Activated CD8-positive, alpha-beta T cell treated with anti-CD3 and anti-CD28 coated beads, Interleukin-2, amount 10 ng/mL, durations not matched to agents 7 days and 5 days (primary cell): Measurements from ENCODE around the gene KLHL33. TPM values are rescaled to one million over a fixed set of nuclear protein-coding genes. Genes with fewer than 3 reads are reported as not detected.

ENCODE experiments used
- ATAC-seq: fragments of 150-1000 bp; cut with Tn5 transposase; one replicate; pipeline ENCODE4 v1.10.0; 2021; ENCODE audit warnings: moderate library complexity
- CTCF ChIA-PET: fragments of 350-600 bp; sonication (Branson Sonifier 250); formaldehyde crosslinking; loops from one replicate; lab custom pipeline; 2021; ENCODE audit warnings: antibody characterized with exemption; lab: Charles Lee
- POLR2A ChIA-PET: fragments of 350-600 bp; sonication (Branson Sonifier 250); formaldehyde crosslinking; loops from one replicate; lab custom pipeline; 2021; ENCODE audit warnings: antibody characterized with exemption; lab: Charles Lee
- DNase-seq: peaks from one replicate; pipeline ENCODE4 v3.0.0-alpha.2; 2020
- H3K27ac Mint-ChIP-seq: one replicate; pipeline ENCODE4 v1.8.0; 2021; ENCODE audit warnings: mild to moderate bottlenecking, mixed read lengths
- H3K27me3 Mint-ChIP-seq: one replicate; pipeline ENCODE4 v1.8.0; 2021; ENCODE audit warnings: low read depth, mixed read lengths
- H3K36me3 Mint-ChIP-seq: one replicate; pipeline ENCODE4 v1.8.0; 2021; ENCODE audit warnings: low read depth, mixed read lengths
- H3K4me1 Mint-ChIP-seq: one replicate; pipeline ENCODE4 v1.8.0; 2021; ENCODE audit warnings: low read depth, mixed read lengths
- H3K4me3 Mint-ChIP-seq: one replicate; pipeline ENCODE4 v1.8.0; 2021; ENCODE audit warnings: mild to moderate bottlenecking, mixed read lengths
- H3K9me3 Mint-ChIP-seq: one replicate; pipeline ENCODE4 v1.8.0; 2022; ENCODE audit warnings: mixed read lengths; ENCODE audit not compliant: insufficient read depth
- total RNA-seq, 2 experiments: library from RNA; stranded (reverse); gene quantifications; one replicate each; pipeline ENCODE4 v1.2.3, GENCODE V29; 2021

Gene KLHL33, protein sequence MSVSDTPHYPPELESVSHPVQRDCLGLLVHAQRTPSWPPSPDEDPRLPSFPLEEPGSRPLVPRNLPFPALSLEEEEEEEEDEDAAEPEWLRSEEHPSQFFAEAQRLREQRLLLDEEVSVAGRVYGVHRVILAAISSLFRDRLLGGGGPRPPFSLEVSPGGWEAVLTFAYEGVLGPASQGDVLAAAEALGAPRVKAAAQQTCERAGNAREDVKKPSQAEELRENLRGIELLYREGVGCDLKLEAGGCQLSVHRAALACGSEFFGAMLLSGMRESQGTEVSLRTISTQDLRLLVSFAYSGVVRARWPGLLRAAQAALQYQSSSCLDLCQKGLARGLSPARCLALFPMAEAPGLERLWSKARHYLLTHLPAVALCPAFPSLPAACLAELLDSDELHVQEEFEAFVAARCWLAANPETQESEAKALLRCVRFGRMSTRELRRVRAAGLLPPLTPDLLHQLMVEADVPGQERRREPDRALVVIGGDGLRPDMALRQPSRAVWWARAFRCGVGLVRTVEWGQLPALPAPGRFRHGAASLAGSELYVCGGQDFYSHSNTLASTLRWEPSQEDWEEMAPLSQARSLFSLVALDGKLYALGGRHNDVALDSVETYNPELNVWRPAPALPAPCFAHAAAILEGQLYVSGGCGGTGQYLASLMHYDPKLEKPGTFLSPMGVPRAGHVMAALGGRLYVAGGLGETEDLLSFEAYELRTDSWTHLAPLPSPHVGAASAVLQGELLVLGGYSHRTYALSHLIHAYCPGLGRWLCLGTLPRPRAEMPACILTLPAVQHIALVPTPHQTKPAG
- total RNA-seq = 1 to 10 TPM; 2.4 to 2.7 TPM

DNA sequence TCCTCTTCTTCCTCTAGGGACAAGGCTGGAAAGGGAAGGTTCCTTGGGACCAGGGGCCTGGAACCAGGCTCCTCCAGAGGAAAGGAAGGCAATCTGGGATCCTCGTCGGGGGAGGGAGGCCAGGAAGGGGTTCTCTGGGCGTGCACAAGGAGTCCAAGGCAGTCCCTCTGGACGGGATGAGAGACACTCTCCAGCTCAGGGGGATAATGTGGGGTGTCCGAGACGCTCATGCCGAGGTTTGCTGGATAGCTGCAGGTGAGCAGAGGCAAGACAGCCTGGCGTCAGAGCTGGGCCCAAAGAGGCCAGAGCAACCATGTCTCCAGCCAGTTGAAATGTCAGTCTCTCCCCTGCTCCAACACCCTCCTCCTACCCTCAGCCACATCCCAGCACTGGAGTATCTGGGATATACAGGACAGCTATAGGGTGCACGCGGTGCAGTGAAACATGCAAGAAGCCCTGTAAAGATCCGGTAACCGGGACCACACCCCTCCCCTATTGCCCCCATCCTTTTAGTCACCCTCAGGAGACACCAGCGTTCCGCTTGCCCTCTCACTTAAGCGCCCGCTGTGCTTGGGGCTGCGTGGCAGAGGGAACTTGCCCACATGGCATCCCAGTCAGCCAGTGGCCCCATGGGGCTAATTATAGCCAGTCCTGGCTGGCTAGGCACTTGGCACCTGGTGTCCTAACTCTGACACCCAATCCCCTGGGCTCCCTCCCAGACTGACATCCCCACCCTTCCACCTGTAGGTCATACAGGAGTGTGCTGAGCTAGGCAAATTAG is at the start of gene KLHL33:
Gene KLHL33 (minus strand): TSS at position 585 of the 781 bp plus-strand sequence. CDS start 355 bp downstream, at position 230.
- CTCF ChIA-PET = interaction anchor here (1.2 kb wide), 1 partner anchor 20 kb away, joined by 4 read pairs; no protein-coding TSS in a partner anchor

DNA sequence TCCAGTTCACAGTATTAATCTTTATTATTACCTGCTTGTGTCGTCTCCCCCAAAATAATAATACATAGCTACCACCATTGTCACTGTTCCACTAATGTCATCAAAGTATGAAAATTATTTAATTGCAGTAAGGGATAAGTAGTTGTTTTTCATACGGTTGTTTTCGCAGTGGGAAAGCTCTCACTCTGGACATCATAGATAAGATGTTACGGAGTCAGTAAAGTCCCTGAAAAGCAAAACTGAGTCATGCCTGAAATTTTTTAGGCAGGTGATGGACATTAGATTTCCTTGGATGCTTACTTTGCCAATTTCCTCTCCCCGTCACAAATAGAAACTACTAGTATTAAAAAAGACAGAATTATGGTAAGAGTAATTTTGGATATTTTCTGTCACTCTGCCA is 46.4 kb upstream of the KLHL33 start:
- Mint-ChIP-seq H3K4me1 (peaks cover 33% of the 10 kb centered on the region), H3K27ac (no peak overlapping the region)

More for the DNA sequence above, at the start of gene KLHL33:
- DNase-seq (no peak), ATAC-seq (no peak)
- Mint-ChIP-seq H3K4me1 (peaks cover 10% of the 10 kb centered on the region), H3K27ac (no peak within 1 kb of the TSS), H3K9me3 (no peaks in the 10 kb centered on the region), H3K27me3 (no peaks in the 10 kb centered on the region), H3K4me3 (no peak within 1 kb of the TSS), H3K36me3 (no peaks in the 10 kb centered on the region)
- POLR2A ChIA-PET = no interaction called here

DNA sequence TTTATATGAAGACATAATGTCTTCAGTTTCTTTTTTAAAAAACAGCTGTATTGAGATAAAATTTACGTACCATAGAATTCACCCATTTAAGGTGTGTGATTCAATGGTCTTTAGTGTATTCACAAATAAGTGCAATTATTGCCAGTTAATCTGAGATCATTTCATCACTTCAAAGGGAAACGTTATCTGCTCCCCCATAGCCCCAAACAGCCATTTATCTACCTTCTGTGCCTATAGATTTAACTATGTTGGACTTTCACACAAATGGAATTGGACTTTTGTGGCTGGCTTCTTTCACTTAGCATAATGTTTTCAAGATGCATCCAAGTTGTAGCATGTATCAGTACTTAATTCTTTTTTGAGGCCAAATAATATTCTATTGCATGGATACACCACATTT is 42.9 kb upstream of the KLHL33 start:
- CTCF ChIA-PET = interaction anchor here (0.9 to 1.7 kb wide), 3 partner anchors 23 to 152 kb away, joined by 3 to 4 read pairs (median 4); partner anchors contain the start of gene PARP2
- Mint-ChIP-seq H3K36me3 (peaks cover 58% of the 10 kb centered on the region), H3K27me3 (no peaks in the 10 kb centered on the region), H3K4me3 (no peak overlapping the region), H3K9me3 (no peaks in the 10 kb centered on the region), H3K4me1 (peaks cover 47% of the 10 kb centered on the region), H3K27ac (no peak overlapping the region)
- DNase-seq (no peak), ATAC-seq (no peak)
- POLR2A ChIA-PET = interaction anchor here (0.6 to 4.0 kb wide), 5 partner anchors 9 to 39 kb away, joined by 3 to 27 read pairs (median 3); partner anchors contain the start of genes APEX1, OSGEP, PIP4P1 and PNP

More for the DNA sequence above, 46.4 kb upstream of the KLHL33 start:
- DNase-seq (no peak), ATAC-seq (no peak)
- no peaks in the 10 kb centered on the region for H3K27me3 Mint-ChIP-seq
- CTCF ChIA-PET = interaction anchor here (2.0 kb wide), 1 partner anchor 12 kb away, joined by 6 read pairs; no protein-coding TSS in a partner anchor
- H3K36me3 Mint-ChIP-seq = peaks cover 23% of the 10 kb centered on the region
- no peak overlapping the region for H3K4me3 Mint-ChIP-seq
- POLR2A ChIA-PET = no interaction called here
- H3K9me3 Mint-ChIP-seq = no peaks in the 10 kb centered on the region

DNA sequence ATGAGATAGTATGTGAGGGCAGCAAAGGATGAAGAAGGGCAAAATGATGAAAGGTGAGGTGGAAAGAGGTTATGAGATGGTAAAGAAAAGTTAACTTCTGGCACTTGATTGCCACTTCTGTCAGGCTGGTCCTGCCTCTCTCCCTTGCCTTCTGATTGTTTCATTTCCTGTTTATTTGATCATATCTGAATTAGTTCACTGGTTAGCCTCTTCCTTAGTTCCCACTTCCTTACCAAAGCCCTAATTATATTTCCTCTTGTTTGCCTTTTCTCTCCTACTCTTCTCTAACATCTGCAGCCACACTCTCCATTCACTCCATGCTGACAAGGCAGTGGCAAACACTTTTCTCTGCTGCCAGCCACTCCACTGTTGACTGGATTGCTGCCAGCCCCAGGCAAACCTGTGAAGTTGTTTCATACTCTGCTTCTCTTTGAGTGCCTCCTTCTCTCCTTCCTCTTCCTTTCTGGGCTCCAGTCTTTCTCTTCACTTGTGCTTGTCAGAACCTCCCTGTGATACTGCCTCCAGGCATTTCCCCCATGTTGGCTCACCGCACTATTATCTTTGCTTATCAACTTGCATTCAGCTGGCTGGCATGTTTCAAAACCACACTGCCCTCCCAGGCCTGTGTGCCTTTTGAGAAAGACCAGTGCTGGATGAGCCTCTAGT is 41.4 kb upstream of the KLHL33 start:
- Mint-ChIP-seq H3K36me3 (peaks cover 72% of the 10 kb centered on the region), H3K27ac (peak overlapping the region; percentile 89), H3K4me3 (peak overlapping the region; percentile 44), H3K9me3 (no peaks in the 10 kb centered on the region), H3K4me1 (peaks cover 57% of the 10 kb centered on the region), H3K27me3 (no peaks in the 10 kb centered on the region)
- CTCF ChIA-PET = interaction anchor here (0.9 to 1.8 kb wide), 3 partner anchors 10 to 131 kb away, joined by 3 to 7 read pairs (median 3); no protein-coding TSS in a partner anchor
- POLR2A ChIA-PET = interaction anchor here (2.9 to 4.0 kb wide), 2 partner anchors 8 to 22 kb away, joined by 12 to 27 read pairs; partner anchors contain the start of genes APEX1, OSGEP and PNP
- peak; percentile 48 for ATAC-seq
- peak; percentile 50 for DNase-seq

DNA sequence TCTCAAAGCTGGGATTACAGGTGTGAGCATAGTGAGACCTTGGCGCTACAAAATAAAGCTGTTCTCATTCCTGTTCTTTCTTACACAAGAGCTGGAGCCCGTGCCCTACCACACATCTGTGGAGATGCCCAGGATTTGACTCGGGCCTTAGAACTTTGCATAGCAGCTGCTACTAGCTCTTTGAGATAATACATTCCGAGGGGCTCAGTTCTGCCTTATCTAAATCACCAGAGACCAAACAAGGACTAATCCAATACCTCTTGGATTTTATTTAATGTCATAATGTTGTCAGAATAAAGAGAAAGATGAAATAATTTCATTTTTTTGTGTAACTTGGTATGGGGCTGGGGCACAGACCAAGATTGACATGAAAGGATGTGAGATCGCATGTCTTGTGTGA is 40.8 kb upstream of the KLHL33 start:
- ChIA-PET CTCF (interaction anchor here (0.9 to 1.8 kb wide), 2 partner anchors 10 to 132 kb away, joined by 3 to 7 read pairs; no protein-coding TSS in a partner anchor), POLR2A (interaction anchor here (1.5 to 2.9 kb wide), 2 partner anchors 15 to 21 kb away, joined by 5 to 12 read pairs; partner anchors contain the start of genes APEX1, OSGEP and PIP4P1)
- Mint-ChIP-seq H3K27ac (peak overlapping the region; percentile 89), H3K36me3 (peaks cover 78% of the 10 kb centered on the region), H3K27me3 (no peaks in the 10 kb centered on the region), H3K9me3 (no peaks in the 10 kb centered on the region), H3K4me1 (peaks cover 62% of the 10 kb centered on the region), H3K4me3 (peak overlapping the region; percentile 44)
- no peak for DNase-seq
- ATAC-seq = no peak

DNA sequence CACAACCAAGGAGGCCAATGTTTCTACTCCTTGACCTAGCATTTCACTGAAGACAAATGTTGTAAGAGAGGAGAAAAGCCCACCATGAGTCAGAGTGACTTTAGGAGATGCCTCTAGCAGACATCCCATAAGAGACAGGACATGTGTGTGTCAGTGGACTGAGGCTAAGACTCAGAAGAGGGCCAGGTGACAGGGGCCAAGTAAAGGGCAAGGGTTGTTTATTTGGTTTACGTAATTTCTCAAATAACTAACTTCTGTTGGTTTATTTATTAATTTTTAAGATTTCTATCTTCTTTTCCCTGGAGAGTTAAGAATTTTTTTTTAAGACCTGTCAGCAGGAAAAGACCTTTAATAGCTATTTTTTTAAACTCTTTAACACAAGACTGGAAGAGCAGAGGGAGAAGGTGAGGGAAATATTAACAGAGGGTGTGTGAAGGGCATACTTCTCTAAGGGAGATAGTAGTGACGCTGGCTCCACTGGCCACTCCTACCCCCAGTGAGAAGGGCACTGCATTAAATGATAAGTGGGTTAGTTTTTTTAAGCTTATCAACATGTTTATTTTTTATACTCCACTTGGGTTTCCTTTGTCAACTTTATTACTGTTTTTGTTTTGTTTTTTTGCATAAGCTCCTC is 36.7 kb upstream of the KLHL33 start:
- H3K4me1 Mint-ChIP-seq = peaks cover 68% of the 10 kb centered on the region
- no peaks in the 10 kb centered on the region for H3K9me3 Mint-ChIP-seq
- POLR2A ChIA-PET = no interaction called here
- DNase-seq = no peak
- H3K36me3 Mint-ChIP-seq = peaks cover 76% of the 10 kb centered on the region
- CTCF ChIA-PET = interaction anchor here (0.8 to 0.9 kb wide), 4 partner anchors 20 to 145 kb away, joined by 3 to 5 read pairs (median 3); no protein-coding TSS in a partner anchor
- ATAC-seq = no peak
- H3K27ac Mint-ChIP-seq = peak overlapping the region; percentile 44
- H3K4me3 Mint-ChIP-seq = peak overlapping the region; percentile 74
- H3K27me3 Mint-ChIP-seq = no peaks in the 10 kb centered on the region

DNA sequence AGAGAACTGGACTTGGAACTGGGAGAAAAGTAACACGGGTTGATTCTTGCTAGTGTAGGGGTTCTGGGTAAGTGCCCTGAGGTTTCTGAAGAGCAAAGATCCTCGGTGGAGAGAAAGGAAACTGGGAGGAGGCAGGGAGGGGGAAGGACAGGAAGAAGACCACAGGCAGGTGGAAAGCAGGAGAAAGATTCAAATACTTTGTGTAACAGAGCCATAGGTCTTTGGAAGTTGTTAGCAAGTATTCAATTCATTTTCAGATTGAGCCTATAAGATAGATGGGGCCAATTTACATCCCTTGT is 34.6 kb upstream of the KLHL33 start:
- Mint-ChIP-seq H3K27me3 (no peaks in the 10 kb centered on the region), H3K9me3 (no peaks in the 10 kb centered on the region), H3K36me3 (peaks cover 55% of the 10 kb centered on the region), H3K27ac (peak overlapping the region; percentile 94), H3K4me3 (peak overlapping the region; percentile 87), H3K4me1 (peaks cover 47% of the 10 kb centered on the region)
- ChIA-PET POLR2A (interaction anchor here (1.0 to 2.5 kb wide), 10 partner anchors 9 to 210 kb away, joined by 3 to 32 read pairs (median 10); partner anchors contain the start of genes APEX1, OSGEP, PARP2 and PIP4P1), CTCF (interaction anchor here (1.0 to 1.8 kb wide), 8 partner anchors 9 to 143 kb away, joined by 3 to 17 read pairs (median 5); partner anchors contain the start of gene PIP4P1)
- ATAC-seq = no peak
- DNase-seq = no peak

DNA sequence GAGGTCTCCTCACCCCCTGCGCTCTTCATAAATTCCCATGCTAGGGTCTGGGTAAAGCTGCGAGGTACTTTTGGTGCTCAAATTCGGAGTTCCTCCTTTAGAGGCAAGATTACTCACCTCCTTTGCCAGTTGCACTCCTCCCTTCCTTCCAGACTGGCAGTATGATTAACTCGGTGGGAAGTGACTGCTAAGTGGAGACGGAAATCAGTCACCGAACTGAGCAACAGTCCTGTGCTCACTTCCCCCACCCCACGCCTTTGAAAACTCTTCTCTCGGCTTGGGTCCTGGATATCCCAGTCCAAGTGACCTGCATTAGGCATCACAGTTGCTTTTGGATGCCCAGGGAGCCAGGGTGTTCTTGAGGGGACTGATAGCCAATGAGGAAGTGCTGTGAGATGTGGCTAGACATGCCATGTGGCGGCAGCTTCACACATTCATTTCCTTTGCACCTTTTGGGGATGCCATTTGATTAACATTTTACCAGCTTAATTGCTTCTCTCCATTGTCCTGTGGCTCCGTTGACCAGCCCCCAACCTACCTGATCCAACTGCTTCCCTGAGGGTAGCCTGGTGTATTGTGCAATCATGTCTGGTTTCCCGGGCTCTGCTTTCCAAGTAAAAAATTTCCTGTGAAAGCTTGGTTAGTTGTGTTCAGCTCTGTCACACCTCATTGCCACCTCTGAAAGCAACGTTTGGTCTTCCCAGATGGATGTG is 34.1 kb upstream of the KLHL33 start:
- peak overlapping the region; percentile 87 for H3K4me3 Mint-ChIP-seq
- no peaks in the 10 kb centered on the region for H3K27me3 Mint-ChIP-seq
- H3K36me3 Mint-ChIP-seq = peaks cover 50% of the 10 kb centered on the region
- peak; percentile 65 for DNase-seq
- H3K27ac Mint-ChIP-seq = peak overlapping the region; percentile 94
- POLR2A ChIA-PET = interaction anchor here (0.7 to 2.5 kb wide), 17 partner anchors 9 to 213 kb away, joined by 3 to 32 read pairs (median 4); partner anchors contain the start of genes APEX1, OSGEP, PARP2 and PIP4P1
- no peaks in the 10 kb centered on the region for H3K9me3 Mint-ChIP-seq
- peak; percentile 25 for ATAC-seq
- CTCF ChIA-PET = interaction anchor here (0.8 to 1.8 kb wide), 9 partner anchors 9 to 142 kb away, joined by 3 to 17 read pairs (median 4); partner anchors contain the start of gene PIP4P1
- H3K4me1 Mint-ChIP-seq = peaks cover 42% of the 10 kb centered on the region

DNA sequence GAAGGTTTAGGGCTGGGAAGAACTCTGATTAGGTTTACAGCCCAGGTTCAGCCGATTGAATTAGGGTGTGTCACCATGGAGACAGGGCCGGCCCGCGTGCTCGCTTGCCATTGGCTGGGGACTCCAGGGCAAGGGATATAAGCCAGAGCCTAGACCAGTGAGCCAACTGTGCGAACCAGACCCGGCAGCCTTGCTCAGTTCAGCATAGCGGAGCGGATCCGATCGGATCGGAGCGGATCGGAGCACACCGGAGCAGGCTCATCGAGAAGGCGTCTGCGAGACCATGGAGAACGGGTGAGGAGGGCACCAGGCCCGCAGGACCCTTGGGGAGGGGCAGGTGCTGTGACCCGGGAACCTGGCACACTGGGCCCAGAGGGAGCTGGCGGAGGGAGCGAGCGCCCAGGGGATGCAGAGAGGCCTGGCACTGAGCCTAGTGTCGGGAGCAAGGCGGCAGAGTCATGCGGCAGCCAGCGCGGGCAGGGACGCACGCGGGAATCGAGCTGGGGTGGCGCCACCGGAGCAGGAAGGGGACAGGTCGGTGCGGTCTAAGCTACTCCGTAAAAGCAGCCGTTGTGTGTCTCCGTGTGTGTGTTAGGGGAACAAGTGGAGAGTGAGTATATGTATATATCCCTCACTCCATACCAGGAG is 33.4 kb upstream of the KLHL33 start, which contains the start of gene PNP:
Gene PNP (plus strand): TSS at position 165 of the 648 bp plus-strand sequence. CDS start 119 bp downstream, at position 284.
- peak within 1 kb of the TSS; percentile 94 for H3K27ac Mint-ChIP-seq
- no peaks in the 10 kb centered on the region for H3K9me3 Mint-ChIP-seq
- peak within 1 kb of the TSS; percentile 87 for H3K4me3 Mint-ChIP-seq
- H3K4me1 Mint-ChIP-seq = peaks cover 35% of the 10 kb centered on the region
- peaks cover 43% of the 10 kb centered on the region for H3K36me3 Mint-ChIP-seq
- DNase-seq (peak; percentile 93), ATAC-seq (peak; percentile 93)
- ChIA-PET CTCF (interaction anchor here (0.8 to 1.8 kb wide), 9 partner anchors 8 to 141 kb away, joined by 3 to 17 read pairs (median 4); partner anchors contain the start of gene PIP4P1), POLR2A (interaction anchor here (0.7 to 2.5 kb wide), 16 partner anchors 8 to 213 kb away, joined by 3 to 32 read pairs (median 6); partner anchors contain the start of genes APEX1, OSGEP, PARP2 and PIP4P1)
- H3K27me3 Mint-ChIP-seq = no peaks in the 10 kb centered on the region
